Measurements from ENCODE around the gene OPA3.
A peak's percentile ranks its signal among the peaks of the same experiment; 100 is the strongest.
"Not testable (repeated sequence)": the region's sequence is repeated elsewhere in the genome, so short reads cannot be mapped to it uniquely, and the experiment has no call there.

The OPA3 gene

DNA sequence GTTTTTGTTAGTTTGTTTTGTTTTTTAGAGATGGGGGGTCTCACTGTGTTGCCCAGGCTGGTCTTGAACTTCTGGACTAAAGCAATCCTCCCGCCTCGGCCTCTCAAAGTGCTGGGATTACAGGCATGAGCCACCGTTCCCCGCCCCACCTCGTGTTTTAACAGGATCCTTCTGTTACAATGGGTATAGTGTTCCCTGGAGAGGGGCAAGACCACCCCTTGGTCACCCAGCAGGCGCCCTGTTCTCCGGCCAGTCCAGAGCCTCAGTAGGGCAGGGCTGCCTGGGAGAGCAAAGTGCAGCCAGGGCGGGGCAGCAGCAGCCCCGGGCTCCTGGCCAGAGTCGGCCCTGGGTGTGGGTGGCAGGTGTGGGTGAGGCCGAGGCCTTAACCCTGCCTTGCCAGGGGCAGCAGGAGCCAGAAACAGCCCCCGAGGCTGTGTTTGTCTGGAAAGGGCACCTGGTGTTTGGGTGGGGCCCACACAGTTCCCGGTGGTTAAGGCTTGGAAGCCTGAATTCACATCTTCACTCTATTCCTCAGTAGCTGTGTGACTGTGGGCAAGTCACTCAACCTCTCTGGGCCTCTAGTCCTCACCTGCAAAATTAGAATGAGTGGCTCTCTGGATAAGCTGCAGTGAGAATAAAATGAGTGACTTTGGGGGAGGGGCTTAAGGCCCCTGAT is 70.1 kb downstream of the OPA3 start:
- peaks cover 31% of the 10 kb centered on the region for H3K4me1 ChIP-seq (ENCODE audit: control insufficient read depth, insufficient read depth, low read length, poor library complexity, severe bottlenecking)
- peak overlapping the region; percentile 71 for H3K27ac ChIP-seq (ENCODE audit: insufficient read depth, low read length, poor library complexity, severe bottlenecking)
- peaks cover 9% of the 10 kb centered on the region for H3K36me3 ChIP-seq (ENCODE audit: control insufficient read depth, insufficient read depth, low read length)
- H3K4me3 ChIP-seq (ENCODE audit: insufficient read depth, low read depth, low read length, poor library complexity, severe bottlenecking): no peak overlapping the region
- no peak for DNase-seq
- H3K27me3 ChIP-seq (replicated peaks; ENCODE audit: control insufficient read depth, insufficient read depth, low read length, poor library complexity, severe bottlenecking): no peaks in the 10 kb centered on the region
- H3K9me3 ChIP-seq (ENCODE audit: control insufficient read depth, low read length): no peaks in the 10 kb centered on the region

DNA sequence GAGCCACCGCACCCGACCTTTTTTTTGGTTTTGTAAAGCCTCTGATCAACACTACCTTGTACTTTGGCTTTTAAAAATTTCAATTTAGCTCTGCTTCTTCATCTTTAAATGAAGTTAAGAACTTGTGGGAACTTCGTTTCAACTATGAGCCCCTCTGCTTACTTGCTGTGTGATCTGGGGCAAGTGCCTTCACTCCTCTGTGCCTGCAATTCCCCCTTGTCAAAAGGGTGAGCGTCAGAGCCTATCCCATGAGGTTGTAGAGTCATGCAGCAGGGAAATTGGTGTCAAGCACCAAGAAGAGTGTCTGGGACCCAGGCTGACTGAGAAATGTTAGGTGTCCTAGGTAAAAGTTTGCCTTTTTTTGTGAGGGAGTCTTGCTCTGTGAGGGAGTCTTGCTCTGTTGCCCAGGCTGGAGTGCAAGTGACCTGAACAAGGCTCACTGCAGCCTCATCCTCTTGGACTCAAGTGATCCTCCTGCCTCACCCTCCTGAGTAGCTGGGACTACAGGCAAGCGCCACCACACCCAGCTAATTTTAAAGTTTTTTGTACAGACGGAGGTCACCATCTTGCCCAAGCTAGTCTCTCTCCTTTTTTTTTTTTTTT is 71.6 kb downstream of the OPA3 start:
- Histone ChIP-seq H3K9me3 (ENCODE audit: control insufficient read depth, low read length) (no peaks in the 10 kb centered on the region), H3K27ac (ENCODE audit: insufficient read depth, low read length, poor library complexity, severe bottlenecking) (no peak overlapping the region), H3K4me1 (ENCODE audit: control insufficient read depth, insufficient read depth, low read length, poor library complexity, severe bottlenecking) (peaks cover 34% of the 10 kb centered on the region), H3K27me3 (replicated peaks; ENCODE audit: control insufficient read depth, insufficient read depth, low read length, poor library complexity, severe bottlenecking) (no peaks in the 10 kb centered on the region), H3K36me3 (ENCODE audit: control insufficient read depth, insufficient read depth, low read length) (peaks cover 2% of the 10 kb centered on the region), H3K4me3 (ENCODE audit: insufficient read depth, low read depth, low read length, poor library complexity, severe bottlenecking) (no peak overlapping the region)
- DNase-seq: no peak

DNA sequence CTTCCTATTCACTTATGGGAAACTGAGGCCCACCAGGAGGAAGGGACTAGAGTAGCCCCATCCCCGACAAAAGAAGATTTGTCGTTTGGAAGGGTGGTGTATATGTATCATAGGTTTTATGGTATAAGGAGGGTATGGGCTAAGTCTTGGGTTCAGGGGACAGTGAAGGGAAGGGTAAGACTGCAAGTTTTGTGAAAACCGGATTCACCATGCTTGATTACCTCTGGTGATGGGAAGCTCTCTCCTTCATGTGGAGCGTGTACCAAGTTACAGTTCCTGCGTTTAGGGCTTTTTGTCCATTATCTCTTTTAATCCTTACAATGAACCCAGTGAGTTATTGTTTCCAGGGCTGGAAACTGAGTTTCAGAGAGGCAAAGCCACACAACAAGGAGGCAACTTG is 73.5 kb downstream of the OPA3 start:
- Histone ChIP-seq H3K4me3 (ENCODE audit: insufficient read depth, low read depth, low read length, poor library complexity, severe bottlenecking) (no peak overlapping the region), H3K27ac (ENCODE audit: insufficient read depth, low read length, poor library complexity, severe bottlenecking) (no peak overlapping the region), H3K4me1 (ENCODE audit: control insufficient read depth, insufficient read depth, low read length, poor library complexity, severe bottlenecking) (peaks cover 40% of the 10 kb centered on the region), H3K27me3 (replicated peaks; ENCODE audit: control insufficient read depth, insufficient read depth, low read length, poor library complexity, severe bottlenecking) (no peaks in the 10 kb centered on the region), H3K36me3 (ENCODE audit: control insufficient read depth, insufficient read depth, low read length) (no peaks in the 10 kb centered on the region), H3K9me3 (ENCODE audit: control insufficient read depth, low read length) (no peaks in the 10 kb centered on the region)
- DNase-seq: no peak

DNA sequence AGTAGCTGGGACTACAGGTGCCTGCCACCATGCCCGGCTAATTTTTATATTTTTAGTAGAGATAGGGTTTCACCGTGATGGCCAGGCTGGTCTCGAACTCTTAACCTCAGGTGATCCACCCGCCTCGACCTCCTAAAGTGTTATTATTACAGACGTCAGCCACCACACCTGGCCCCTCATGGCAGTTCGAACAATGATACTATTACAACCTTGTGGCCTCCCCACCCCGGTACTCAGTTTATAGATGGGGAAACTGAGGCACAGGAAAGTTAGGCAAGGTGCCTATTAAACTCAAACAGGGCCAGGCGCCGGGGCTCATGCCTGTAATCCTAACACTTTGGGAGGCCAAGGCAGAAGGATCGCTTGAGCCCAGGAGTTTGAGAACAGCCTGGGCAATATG is 74.2 kb downstream of the OPA3 start:
- not testable (repeated sequence) for H3K27me3 ChIP-seq (replicated peaks; ENCODE audit: control insufficient read depth, insufficient read depth, low read length, poor library complexity, severe bottlenecking); DNase-seq; H3K9me3 ChIP-seq (ENCODE audit: control insufficient read depth, low read length); H3K27ac ChIP-seq (ENCODE audit: insufficient read depth, low read length, poor library complexity, severe bottlenecking); H3K36me3 ChIP-seq (ENCODE audit: control insufficient read depth, insufficient read depth, low read length); H3K4me3 ChIP-seq (ENCODE audit: insufficient read depth, low read depth, low read length, poor library complexity, severe bottlenecking)
- H3K4me1 ChIP-seq (ENCODE audit: control insufficient read depth, insufficient read depth, low read length, poor library complexity, severe bottlenecking): peaks cover 38% of the 10 kb centered on the region

DNA sequence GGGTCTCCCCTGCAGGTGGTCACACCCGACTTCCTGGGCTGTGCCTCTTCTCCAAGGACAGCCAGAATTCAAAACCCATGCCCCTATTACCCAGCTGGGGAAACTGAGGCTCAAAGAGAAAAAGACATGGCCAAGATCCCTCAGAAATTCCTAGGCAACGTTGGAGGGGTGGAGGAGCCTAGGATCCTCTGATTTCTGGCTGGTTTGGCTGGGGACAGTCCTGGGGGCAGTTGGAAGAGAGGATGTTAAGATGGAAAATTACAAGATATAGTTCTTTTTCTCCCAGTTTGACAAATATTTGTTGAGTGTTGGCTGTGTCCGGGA is 74.9 kb downstream of the OPA3 start:
- no peaks in the 10 kb centered on the region for H3K36me3 ChIP-seq (ENCODE audit: control insufficient read depth, insufficient read depth, low read length)
- peak overlapping the region; percentile 80 for H3K4me3 ChIP-seq (ENCODE audit: insufficient read depth, low read depth, low read length, poor library complexity, severe bottlenecking)
- no peak for DNase-seq
- H3K27me3 ChIP-seq (replicated peaks; ENCODE audit: control insufficient read depth, insufficient read depth, low read length, poor library complexity, severe bottlenecking): no peaks in the 10 kb centered on the region
- peaks cover 31% of the 10 kb centered on the region for H3K4me1 ChIP-seq (ENCODE audit: control insufficient read depth, insufficient read depth, low read length, poor library complexity, severe bottlenecking)
- H3K27ac ChIP-seq (ENCODE audit: insufficient read depth, low read length, poor library complexity, severe bottlenecking): peak overlapping the region; percentile 93
- H3K9me3 ChIP-seq (ENCODE audit: control insufficient read depth, low read length): no peaks in the 10 kb centered on the region

DNA sequence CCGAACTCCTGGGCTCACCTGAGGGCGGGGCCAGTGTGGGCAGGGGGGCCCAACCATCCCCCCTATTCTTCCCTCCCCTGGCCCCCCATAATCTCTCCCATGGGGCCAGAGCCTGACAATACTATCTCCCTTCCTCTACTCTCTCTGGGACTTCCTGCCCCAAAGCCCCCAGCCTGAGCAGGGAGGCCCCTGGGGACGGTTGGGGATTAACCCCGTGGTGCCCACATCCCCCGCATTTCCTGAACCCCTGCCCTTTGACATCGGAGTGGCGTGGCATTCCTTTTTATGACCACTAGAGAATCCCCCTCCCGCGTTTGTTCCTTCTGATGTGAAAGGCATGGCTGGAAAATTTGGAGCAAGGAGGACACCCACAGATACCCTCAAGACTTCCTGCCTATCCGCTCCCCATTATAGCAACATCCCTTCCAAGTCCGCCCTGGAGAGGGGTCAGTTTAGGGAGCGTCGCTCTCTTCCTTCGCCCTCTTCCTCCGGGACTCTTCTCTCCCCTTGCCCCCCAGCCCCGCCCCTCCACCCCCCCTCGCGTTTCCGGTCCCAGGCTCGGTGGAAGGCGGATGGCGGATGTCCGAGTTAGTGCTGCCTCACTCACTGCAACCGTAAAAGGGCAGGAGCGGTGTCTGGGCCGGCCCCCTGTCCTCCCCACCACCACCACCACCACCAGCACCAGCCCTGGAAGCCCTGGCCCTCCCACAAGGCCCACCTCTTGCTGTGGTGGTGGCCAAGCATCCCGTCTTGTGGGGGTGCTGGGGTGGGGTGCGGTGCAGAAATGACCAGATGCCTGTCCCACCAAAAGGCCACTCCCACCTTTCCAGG is 75.5 kb downstream of the OPA3 start:
- no peaks in the 10 kb centered on the region for H3K9me3 ChIP-seq (ENCODE audit: control insufficient read depth, low read length)
- H3K4me1 ChIP-seq (ENCODE audit: control insufficient read depth, insufficient read depth, low read length, poor library complexity, severe bottlenecking): peaks cover 25% of the 10 kb centered on the region
- peak overlapping the region; percentile 80 for H3K4me3 ChIP-seq (ENCODE audit: insufficient read depth, low read depth, low read length, poor library complexity, severe bottlenecking)
- H3K27me3 ChIP-seq (replicated peaks; ENCODE audit: control insufficient read depth, insufficient read depth, low read length, poor library complexity, severe bottlenecking): no peaks in the 10 kb centered on the region
- H3K27ac ChIP-seq (ENCODE audit: insufficient read depth, low read length, poor library complexity, severe bottlenecking): peak overlapping the region; percentile 93
- no peak for DNase-seq
- H3K36me3 ChIP-seq (ENCODE audit: control insufficient read depth, insufficient read depth, low read length): no peaks in the 10 kb centered on the region

DNA sequence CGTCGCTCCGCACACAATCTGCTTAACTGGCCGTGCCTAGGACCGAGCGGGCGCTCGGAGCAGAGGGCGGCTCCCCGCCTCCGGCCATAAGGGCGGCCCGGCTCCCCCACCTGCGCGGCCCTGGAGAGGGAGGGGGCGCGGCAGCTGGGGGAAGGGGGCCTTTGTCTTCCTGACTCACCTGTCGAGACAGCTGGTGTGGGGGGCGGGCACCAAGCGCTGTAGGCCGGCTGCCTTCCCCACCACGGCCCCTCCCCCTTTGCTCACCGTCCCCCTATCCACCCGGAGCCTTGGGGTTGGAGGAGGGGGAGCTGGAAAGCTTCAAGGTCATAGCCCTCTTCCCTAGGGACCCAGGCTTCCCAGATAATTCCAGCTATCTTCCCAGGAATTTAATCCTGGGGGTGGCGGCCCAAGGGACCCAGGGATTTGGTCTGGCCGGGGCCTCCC is 76.2 kb downstream of the OPA3 start:
- no peaks in the 10 kb centered on the region for H3K27me3 ChIP-seq (replicated peaks; ENCODE audit: control insufficient read depth, insufficient read depth, low read length, poor library complexity, severe bottlenecking)
- DNase-seq: peak in 1 of 3 donors; percentile 27
- peak overlapping the region; percentile 80 for H3K4me3 ChIP-seq (ENCODE audit: insufficient read depth, low read depth, low read length, poor library complexity, severe bottlenecking)
- H3K4me1 ChIP-seq (ENCODE audit: control insufficient read depth, insufficient read depth, low read length, poor library complexity, severe bottlenecking): peaks cover 20% of the 10 kb centered on the region
- no peaks in the 10 kb centered on the region for H3K9me3 ChIP-seq (ENCODE audit: control insufficient read depth, low read length)
- H3K36me3 ChIP-seq (ENCODE audit: control insufficient read depth, insufficient read depth, low read length): no peaks in the 10 kb centered on the region
- H3K27ac ChIP-seq (ENCODE audit: insufficient read depth, low read length, poor library complexity, severe bottlenecking): peak overlapping the region; percentile 93

DNA sequence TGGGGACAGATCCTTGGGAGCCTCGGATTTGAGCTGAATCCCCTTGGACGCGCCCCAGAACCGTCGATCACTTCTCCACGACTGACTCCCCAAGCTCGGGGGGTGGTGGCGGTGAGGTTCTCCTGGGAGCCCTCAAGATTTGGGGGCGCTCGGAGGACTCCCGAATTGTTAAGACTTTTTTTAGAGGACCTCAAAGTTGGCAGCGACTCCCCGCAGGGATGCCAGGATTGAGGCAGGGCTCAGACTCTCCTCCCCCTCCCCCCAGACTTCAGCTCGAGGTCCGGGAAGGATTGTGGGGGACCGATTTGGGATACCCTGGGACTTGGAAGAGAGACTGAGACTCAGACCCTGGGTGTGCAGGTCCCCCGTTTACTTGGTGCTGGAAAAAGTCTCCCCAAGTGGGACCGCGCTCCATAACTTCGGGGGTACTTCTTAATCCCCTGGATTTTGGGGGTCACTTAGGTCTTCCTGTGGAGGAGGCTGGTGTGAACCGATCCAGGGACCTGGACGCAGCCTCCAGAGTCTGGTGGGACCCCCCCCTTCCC is 76.7 kb downstream of the OPA3 start:
- peak overlapping the region; percentile 93 for H3K27ac ChIP-seq (ENCODE audit: insufficient read depth, low read length, poor library complexity, severe bottlenecking)
- H3K27me3 ChIP-seq (replicated peaks; ENCODE audit: control insufficient read depth, insufficient read depth, low read length, poor library complexity, severe bottlenecking): no peaks in the 10 kb centered on the region
- peaks cover 19% of the 10 kb centered on the region for H3K4me1 ChIP-seq (ENCODE audit: control insufficient read depth, insufficient read depth, low read length, poor library complexity, severe bottlenecking)
- H3K9me3 ChIP-seq (ENCODE audit: control insufficient read depth, low read length): no peaks in the 10 kb centered on the region
- peak overlapping the region; percentile 80 for H3K4me3 ChIP-seq (ENCODE audit: insufficient read depth, low read depth, low read length, poor library complexity, severe bottlenecking)
- no peaks in the 10 kb centered on the region for H3K36me3 ChIP-seq (ENCODE audit: control insufficient read depth, insufficient read depth, low read length)
- DNase-seq: no peak

DNA sequence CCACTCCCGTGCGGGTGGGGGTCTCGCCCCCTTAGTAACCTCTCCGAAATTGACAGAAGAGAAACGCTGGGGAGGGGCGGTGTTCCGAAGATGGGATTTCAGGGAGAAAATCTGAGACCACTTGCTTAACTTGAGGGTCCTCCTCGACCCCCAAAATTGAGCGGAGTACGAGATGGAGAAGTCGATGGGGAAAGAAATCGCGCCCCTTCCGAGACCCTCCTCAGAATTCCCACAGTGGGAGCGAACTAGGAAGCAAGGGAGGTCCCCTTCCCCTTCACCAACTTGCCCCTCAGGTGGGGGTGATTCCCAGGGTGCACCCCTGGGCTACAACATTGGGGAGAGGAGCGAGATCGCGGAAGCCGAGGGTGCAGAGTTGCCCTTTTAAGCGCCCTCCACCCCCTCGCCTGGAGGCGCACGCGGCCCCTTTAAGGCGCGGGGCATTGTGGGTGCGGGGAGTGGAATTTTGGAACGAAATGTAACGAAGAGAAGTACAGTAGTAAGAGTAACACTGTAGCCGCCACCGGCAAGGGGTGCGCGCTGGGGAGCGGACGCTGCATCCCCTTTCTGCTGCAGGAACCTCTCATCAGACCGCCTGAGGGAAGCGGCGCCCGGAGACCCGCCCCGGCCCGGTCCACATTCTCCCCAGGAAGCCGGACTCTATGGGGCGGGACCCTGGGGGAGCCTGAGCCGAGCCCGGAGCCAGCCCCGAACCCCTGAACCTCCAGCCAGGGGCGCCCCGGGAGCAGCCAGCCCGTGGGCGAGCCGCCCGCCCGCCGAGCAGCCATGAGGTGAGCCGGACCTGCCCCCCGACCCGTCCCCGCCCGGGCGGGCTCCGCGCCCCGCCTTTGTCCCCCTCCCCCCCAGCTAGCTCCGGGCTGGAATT is 77.4 kb downstream of the OPA3 start, which contains the start of gene VASP:
VASP (plus strand) TSS at position 491 of the 883 bp plus-strand sequence; CDS start at position 784, 293 bp downstream.
- peak within 1 kb of the TSS; percentile 93 for H3K27ac ChIP-seq (ENCODE audit: insufficient read depth, low read length, poor library complexity, severe bottlenecking)
- H3K9me3 ChIP-seq (ENCODE audit: control insufficient read depth, low read length): no peaks in the 10 kb centered on the region
- peak within 1 kb of the TSS; percentile 80 for H3K4me3 ChIP-seq (ENCODE audit: insufficient read depth, low read depth, low read length, poor library complexity, severe bottlenecking)
- peaks cover 18% of the 10 kb centered on the region for H3K4me1 ChIP-seq (ENCODE audit: control insufficient read depth, insufficient read depth, low read length, poor library complexity, severe bottlenecking)
- H3K27me3 ChIP-seq (replicated peaks; ENCODE audit: control insufficient read depth, insufficient read depth, low read length, poor library complexity, severe bottlenecking): no peaks in the 10 kb centered on the region
- peak; percentile 84 to 88 (median 86) for DNase-seq
- no peaks in the 10 kb centered on the region for H3K36me3 ChIP-seq (ENCODE audit: control insufficient read depth, insufficient read depth, low read length)
